ENCODE measurements around the gene TBXAS1. TPM values are rescaled to one million over a fixed set of nuclear protein-coding genes. Genes with fewer than 3 reads are reported as not detected.

TBXAS1 gene
- total and polyA plus RNA-seq, 2 of the 8 experiments (the other 6 are each of a cell fraction or from before 2014, with no cell fraction given): 0.86 to 2.1 TPM

DNA sequence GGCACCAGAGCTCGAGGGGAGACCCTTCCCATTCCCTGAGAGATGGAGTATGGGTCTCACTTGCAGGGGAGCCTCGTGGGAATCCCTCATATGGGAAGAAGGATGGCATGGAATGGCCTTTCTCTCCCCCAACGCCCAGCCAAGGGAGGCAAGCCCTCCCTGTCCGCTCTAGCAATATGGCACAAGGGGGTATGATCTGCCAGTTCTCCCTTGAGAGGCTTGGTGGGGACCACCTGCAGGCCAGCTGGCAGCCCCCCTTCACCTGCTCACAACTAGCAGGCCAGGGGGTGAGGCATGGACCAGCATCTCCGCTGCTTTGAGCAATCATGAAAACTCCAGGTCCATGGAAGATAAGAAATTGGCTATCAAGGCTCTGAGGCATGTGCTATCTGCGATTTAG, 162.8 kb downstream of the TBXAS1 start:
- no peak for DNase-seq (ENCODE audit: low read depth in 1 of 2, low spot score in 2 of 2)
- no peaks in the 10 kb centered on the region for H3K79me1 ChIP-seq (ENCODE audit: low read depth, low read length)
- H3K36me3 ChIP-seq (ENCODE audit: control insufficient read depth in 2 of 4, insufficient read depth in 4 of 4, low read length in 3 of 4): no peaks in the 10 kb centered on the region
- ChIA-PET POLR2A (ENCODE audit: partially characterized antibody) (no interaction called here), CTCF (ENCODE audit: partially characterized antibody) (interaction anchor here (0.7 to 3.7 kb wide), 8 partner anchors 9 to 390 kb away, joined by 3 to 21 read pairs (median 3); no protein-coding TSS in a partner anchor)
- H3K4me2 ChIP-seq (ENCODE audit: insufficient read depth in 1 of 2, low read depth in 2 of 2, low read length in 2 of 2): no peak overlapping the region
- H3K23ac ChIP-seq (ENCODE audit: insufficient read length): no peak overlapping the region
- H3K27me3 ChIP-seq (replicated peaks in 1 of 4; ENCODE audit: control insufficient read depth in 3 of 4, extremely low read depth in 1 of 4, insufficient read depth in 3 of 4, low read length in 3 of 4): no peaks in the 10 kb centered on the region
- no peak overlapping the region for H4K5ac ChIP-seq (ENCODE audit: insufficient read length, low read depth, low read length)
- H3K27ac ChIP-seq (ENCODE audit: low read depth, low read length): no peak overlapping the region
- H4K91ac ChIP-seq (replicated peaks; ENCODE audit: insufficient read length, low read length): no peak overlapping the region
- H2AFZ ChIP-seq (ENCODE audit: low read length): no peak overlapping the region
- no peak overlapping the region for H3K56ac ChIP-seq (replicated peaks; ENCODE audit: insufficient read length, low read depth, low read length)
- H3K4me1 ChIP-seq (replicated peaks in 1 of 4; ENCODE audit: control insufficient read depth in 3 of 4, insufficient read depth in 4 of 4, low read length in 3 of 4): peaks cover 0 to 9% (median 0%) of the 10 kb centered on the region in 4 experiments; a peak in 2 of 7 replicates
- no peak overlapping the region for H2BK20ac ChIP-seq (ENCODE audit: low read length)
- H2BK12ac ChIP-seq (ENCODE audit: low read depth, low read length): no peak overlapping the region
- no peak for FAIRE-seq
- no peak overlapping the region for H2BK15ac ChIP-seq (ENCODE audit: low read length)
- no peak overlapping the region for H3K9ac ChIP-seq (replicated peaks in 1 of 4; ENCODE audit: extremely low read depth in 1 of 4, low read depth in 3 of 4, low read length in 3 of 4)
- 0 out of 2 replicates have a peak, but pooled peaks cover 2% of the 10 kb centered on the region for H3K23me2 ChIP-seq (ENCODE audit: low read depth, low read length)
- H2BK5ac ChIP-seq (ENCODE audit: low read depth, low read length): no peak overlapping the region
- H4K20me1 ChIP-seq (replicated peaks in 1 of 2; ENCODE audit: control insufficient read depth in 1 of 2, insufficient read depth in 2 of 2, low read length in 2 of 2): no peaks in the 10 kb centered on the region
- H3K4ac ChIP-seq (replicated peaks; ENCODE audit: insufficient read length, low read depth, low read length): no peak overlapping the region
- no peak overlapping the region for H4K8ac ChIP-seq (ENCODE audit: extremely low read depth, insufficient read depth, low read length)
- no peak overlapping the region for H3K14ac ChIP-seq (ENCODE audit: insufficient read length)
- H2BK120ac ChIP-seq (replicated peaks; ENCODE audit: low read depth, low read length): no peak overlapping the region
- 85% methylated on average over 6 of the region's 6 CpGs; no CpG with 5 or more reads in 1 of the 2 experiments for WGBS, 2 experiments (ENCODE audit: extremely low coverage in 1 of 2, insufficient coverage in 1 of 2, insufficient read length in 1 of 2, insufficient replicate concordance in 2 of 2, low coverage in 1 of 2, low lambda C conversion rate in 2 of 2, missing lambda C conversion rate in 1 of 2)
- H3K4me3 ChIP-seq (ENCODE audit: extremely low read depth in 1 of 4, insufficient read depth in 2 of 4, low read depth in 3 of 4, low read length in 4 of 4): no peak overlapping the region
- H3K18ac ChIP-seq (ENCODE audit: extremely low read depth, low read length): no peak overlapping the region
- H2AK5ac ChIP-seq (ENCODE audit: low read depth, low read length): no peak overlapping the region
- H3K79me2 ChIP-seq (ENCODE audit: control insufficient read depth in 1 of 2, insufficient read depth in 2 of 2, low read length in 2 of 2): no peaks in the 10 kb centered on the region
- H3K9me3 ChIP-seq (ENCODE audit: insufficient read depth in 2 of 2, low read depth in 1 of 2, low read length in 1 of 2): no peaks in the 10 kb centered on the region
- TF ChIP-seq SIN3A (conservative IDR thresholded peaks at IDR 0.05 in 1 of 2, IDR thresholded peaks at IDR 0.05 in 1 of 2; ENCODE audit: low read depth in 1 of 2, low read length in 2 of 2) (no peak), KDM1A (IDR thresholded peaks at IDR 0.05; ENCODE audit: borderline replicate concordance, low read length) (no peak), FOSL1 (IDR thresholded peaks at IDR 0.05; ENCODE audit: insufficient read depth, low read depth, low read length) (no peak), NRF1 (IDR thresholded peaks at IDR 0.05; ENCODE audit: low read depth, low read length) (no peak), CTBP2 (IDR thresholded peaks at IDR 0.05; ENCODE audit: borderline replicate concordance, insufficient read depth, insufficient read length, low read length) (no peak), POLR2AphosphoS5 (IDR thresholded peaks at IDR 0.05; ENCODE audit: low read depth, low read length) (no peak), ASH2L (IDR thresholded peaks at IDR 0.05; ENCODE audit: low read length) (no peak), YY1 (IDR thresholded peaks at IDR 0.05; ENCODE audit: low read depth, low read length) (no peak)

Data from H1 (cell line).